Thyroid gland (tissue), 4 donors: ENCODE data around the gene ITGB7. TPM values are rescaled to one million over a fixed set of nuclear protein-coding genes. Genes with fewer than 3 reads are reported as not detected.

Experiments used
- DNase-seq, 2 donors: peaks; one replicate each; pipeline ENCODE4 v3.0.0-alpha.2; 2019
- H3K27ac ChIP-seq, 3 donors: fragments of 200-600 bp; sonication (generic); 1 replicate in 2 of 3; 2 replicates in 1 of 3; pipeline ENCODE4 v1.5.1; 2016 to 2019; ENCODE audit warnings: mild to moderate bottlenecking in 1 of 3, moderate library complexity in 1 of 3
- H3K27me3 ChIP-seq: fragments of 200-600 bp; sonication (generic); one replicate; pipeline ENCODE4 v1.5.1; 2019
- H3K36me3 ChIP-seq, 2 donors: fragments of 200-600 bp; sonication (generic); one replicate each; pipeline ENCODE4 v1.5.1; 2016 to 2019
- H3K4me1 ChIP-seq, 2 donors: fragments of 200-600 bp; sonication (generic); one replicate each; pipeline ENCODE4 v1.5.1; 2017 to 2019
- H3K4me3 ChIP-seq, 3 donors: fragments of 200-600 bp; sonication (generic); replicated peaks in 1 of 3; 1 replicate in 2 of 3; 2 replicates in 1 of 3; pipeline ENCODE4 v1.5.1; 2016; ENCODE audit warnings: mild to moderate bottlenecking in 1 of 3
- H3K9me3 ChIP-seq: fragments of 200-600 bp; sonication (generic); one replicate; pipeline ENCODE4 v1.5.1; 2017
- CTCF ChIP-seq, 6 experiments: fragments of 200-600 bp in 3 of 6; fragments of 450-650 bp in 3 of 6; sonication (generic) in 3 of 6; IDR thresholded peaks; one replicate each; pipeline ENCODE4 v1.5.1; 2016 to 2019; ENCODE audit warnings: antibody characterized with exemption in 6 of 6, mild to moderate bottlenecking in 2 of 6, inconsistent platforms in 1 of 6, moderate library complexity in 1 of 6
- POLR2A ChIP-seq, 2 donors: fragments of 450-650 bp; IDR thresholded peaks; one replicate each; pipeline ENCODE4 v1.6.1; 2017; ENCODE audit warnings: antibody characterized with exemption in 2 of 2, mild to moderate bottlenecking in 2 of 2, moderate library complexity in 1 of 2
- WGBS, 2 donors: methylation state at CpG; one replicate each; pipeline ENCODE4 v1.1.5; 2017; 5-methylcytosine and 5-hydroxymethylcytosine counted together
- intact Hi-C: fragments of 100-400 bp; cut with DNase I; formaldehyde crosslinking; loops from one replicate; pipeline ENCODE4 v1.15.1; 2023
- total RNA-seq, 4 donors: library from RNA; depleted of rRNA; stranded (reverse); fragments of >200 nt; gene quantifications; one replicate each; pipeline ENCODE4 v1.2.3, GENCODE V29; 2016

The ITGB7 gene
- total RNA-seq, 4 donors from 2014 or later = 3.2 to 15.6 (median 4.9) TPM

GRCh38 chr12:53197011-53197640 is 9.9 kb downstream of the ITGB7 start:
- Histone ChIP-seq H3K27me3 (no peaks in the 10 kb centered on the region), H3K4me1 (peaks cover 7 to 13% of the 10 kb centered on the region in 2 donors), H3K27ac (peak overlapping the region in 1 of 3 donors; percentile 34), H3K9me3 (no peaks in the 10 kb centered on the region), H3K36me3 (no peaks in the 10 kb centered on the region), H3K4me3 (peak overlapping the region in 1 of 3 donors; percentile 9)
- DNase-seq = peak; percentile 77 to 82
- 64 to 74% methylated on average over 10 to 11 of the region's 19 CpGs for WGBS, 2 donors
- intact Hi-C loops = loop anchor here (5.0 to 10.0 kb wide), 2 partner anchors 35 to 132 kb away; no protein-coding TSS in a partner anchor
- TF ChIP-seq CTCF (IDR thresholded peaks at IDR 0.05) = no peak
- no peak for TF ChIP-seq POLR2A (IDR thresholded peaks at IDR 0.05)

GRCh38 chr12:53196486-53196885 is 10.6 kb downstream of the ITGB7 start:
- H3K4me3 ChIP-seq = no peak overlapping the region
- no peak overlapping the region for H3K27ac ChIP-seq
- intact Hi-C loops = loop anchor here (5.0 to 10.0 kb wide), 2 partner anchors 34 to 132 kb away; no protein-coding TSS in a partner anchor
- no peak for DNase-seq
- peaks cover 7 to 13% of the 10 kb centered on the region in 2 donors for H3K4me1 ChIP-seq
- H3K9me3 ChIP-seq = no peaks in the 10 kb centered on the region
- no peak for TF ChIP-seq POLR2A (IDR thresholded peaks at IDR 0.05)
- no peak for TF ChIP-seq CTCF (IDR thresholded peaks at IDR 0.05)
- no peaks in the 10 kb centered on the region for H3K36me3 ChIP-seq
- 68 to 71% methylated on average over 13 to 14 of the region's 14 CpGs for WGBS, 2 donors
- no peaks in the 10 kb centered on the region for H3K27me3 ChIP-seq

- 87 to 90% methylated on average over 10 of the region's 10 CpGs for WGBS, 2 donors
- Histone ChIP-seq H3K27ac (no peak overlapping the region), H3K4me1 (peaks cover 7 to 13% of the 10 kb centered on the region in 2 donors), H3K27me3 (no peaks in the 10 kb centered on the region), H3K9me3 (no peaks in the 10 kb centered on the region), H3K4me3 (no peak overlapping the region), H3K36me3 (no peaks in the 10 kb centered on the region)
- DNase-seq = no peak
- intact Hi-C loops = loop anchor here (5.0 to 10.0 kb wide), 2 partner anchors 33 to 131 kb away; no protein-coding TSS in a partner anchor
- TF ChIP-seq CTCF (IDR thresholded peaks at IDR 0.05) (no peak), POLR2A (IDR thresholded peaks at IDR 0.05) (no peak)
Measured at GRCh38 chr12:53195516-53196420, 11.3 kb downstream of the ITGB7 start.

- WGBS, 2 donors = 90 to 97% methylated on average over 1 of the region's 1 CpG
- Histone ChIP-seq H3K36me3 (no peaks in the 10 kb centered on the region), H3K4me1 (peaks cover 7 to 13% of the 10 kb centered on the region in 2 donors), H3K4me3 (no peak overlapping the region), H3K27me3 (no peaks in the 10 kb centered on the region), H3K9me3 (no peaks in the 10 kb centered on the region), H3K27ac (no peak overlapping the region)
- intact Hi-C loops = loop anchor here (5.0 to 10.0 kb wide), 2 partner anchors 33 to 130 kb away; no protein-coding TSS in a partner anchor
- no peak for TF ChIP-seq CTCF (IDR thresholded peaks at IDR 0.05)
- TF ChIP-seq POLR2A (IDR thresholded peaks at IDR 0.05) = no peak
- DNase-seq = no peak
Measured at GRCh38 chr12:53194973-53195372, 12.1 kb downstream of the ITGB7 start.
